GM23338 (cell line): ENCODE results near the gene BCAS1. TPM values are rescaled to one million over a fixed set of nuclear protein-coding genes. Genes with fewer than 3 reads are reported as not detected.

Experiments
- ATAC-seq: fragments of 200-7000 bp; cut with Tn5 transposase; 3 replicates; pipeline ENCODE4 v1.9.1; 2020
- DNase-seq: peaks from one replicate; pipeline ENCODE4 v3.0.0-alpha.2; 2015; ENCODE audit warnings: low spot score
- H2AFZ ChIP-seq: fragments of 200-600 bp; sonication (generic); 2 replicates; pipeline ENCODE4 v1.8.0; 2016; ENCODE audit warnings: antibody characterized with exemption, mild to moderate bottlenecking, moderate library complexity
- H3F3A ChIP-seq: fragments of 200-600 bp; sonication (generic); replicated peaks from 2 replicates; pipeline ENCODE4 v1.8.0; 2017; ENCODE audit warnings: antibody characterized with exemption, mixed run types, low read depth
- H3K27ac ChIP-seq: fragments of 200-600 bp; sonication (generic); 2 replicates; pipeline ENCODE4 v1.6.1; 2016; ENCODE audit warnings: low read depth
- H3K27me3 ChIP-seq: fragments of 200-600 bp; sonication (generic); 2 replicates; pipeline ENCODE4 v1.8.0; 2016; ENCODE audit warnings: mild to moderate bottlenecking, mixed run types, moderate library complexity; ENCODE audit not compliant: insufficient read depth
- H3K36me3 ChIP-seq: fragments of 200-600 bp; sonication (generic); 2 replicates; pipeline ENCODE4 v1.8.0; 2016; ENCODE audit warnings: mild to moderate bottlenecking; ENCODE audit not compliant: insufficient read depth
- H3K4me1 ChIP-seq: fragments of 200-600 bp; sonication (generic); 2 replicates; pipeline ENCODE4 v1.8.0; 2016; ENCODE audit warnings: mild to moderate bottlenecking, moderate library complexity; ENCODE audit not compliant: insufficient read depth
- H3K4me2 ChIP-seq: fragments of 200-600 bp; sonication (generic); 2 replicates; pipeline ENCODE4 v1.7.1; 2017; ENCODE audit warnings: mixed run types
- H3K4me3 ChIP-seq: fragments of 200-600 bp; sonication (generic); 2 replicates; pipeline ENCODE4 v1.6.1; 2016; ENCODE audit warnings: mixed run types
- H3K79me2 ChIP-seq: fragments of 200-600 bp; sonication (generic); replicated peaks from 2 replicates; pipeline ENCODE4 v1.8.0; 2017; ENCODE audit warnings: mild to moderate bottlenecking; ENCODE audit not compliant: insufficient read depth
- H3K9me2 ChIP-seq: fragments of 200-600 bp; sonication (generic); 2 replicates; pipeline ENCODE4 v1.8.0; 2017; ENCODE audit not compliant: insufficient read depth
- H4K20me1 ChIP-seq: fragments of 200-600 bp; sonication (generic); replicated peaks from 2 replicates; pipeline ENCODE4 v1.8.0; 2017; ENCODE audit warnings: mild to moderate bottlenecking; ENCODE audit not compliant: insufficient read depth
- H3K27ac Mint-ChIP-seq: 2 replicates; pipeline ENCODE4 v1.8.0; 2020; ENCODE audit warnings: inconsistent platforms, mild to moderate bottlenecking, moderate library complexity, mixed read lengths
- H3K27me3 Mint-ChIP-seq: 3 replicates; pipeline ENCODE4 v1.8.0; 2022; ENCODE audit warnings: low read depth, mild to moderate bottlenecking, moderate library complexity, mixed read lengths, inconsistent platforms; ENCODE audit not compliant: insufficient read depth, poor library complexity
- H3K36me3 Mint-ChIP-seq: 3 replicates; pipeline ENCODE4 v1.8.0; 2021; ENCODE audit warnings: low read depth, mild to moderate bottlenecking, inconsistent platforms, moderate library complexity, mixed read lengths
- H3K4me1 Mint-ChIP-seq: 3 replicates; pipeline ENCODE4 v1.8.0; 2020; ENCODE audit warnings: mild to moderate bottlenecking, inconsistent platforms, mixed read lengths
- H3K4me3 Mint-ChIP-seq: 3 replicates; pipeline ENCODE4 v1.8.0; 2021; ENCODE audit warnings: moderate library complexity, mild to moderate bottlenecking, inconsistent platforms, mixed read lengths
- H3K9me3 Mint-ChIP-seq: 3 replicates; pipeline ENCODE4 v1.8.0; 2020; ENCODE audit warnings: moderate library complexity, mild to moderate bottlenecking, inconsistent platforms, mixed read lengths
- CREB1 ChIP-seq: fragments of 250-450 bp; sonication (Bioruptor Pico); IDR thresholded peaks from 2 replicates; pipeline ENCODE4 v1.5.0; 2020; ENCODE audit warnings: low read depth, mild to moderate bottlenecking, moderate library complexity
- EZH2 ChIP-seq: fragments of 200-600 bp; sonication (generic); IDR thresholded peaks from one replicate; pipeline ENCODE4 v1.8.0; 2017; ENCODE audit warnings: antibody characterized with exemption, mild to moderate bottlenecking, low read depth; ENCODE audit not compliant: unreplicated experiment
- EZH2phosphoT487 ChIP-seq: fragments of 200-600 bp; sonication (generic); IDR thresholded peaks from one replicate; pipeline ENCODE4 v1.8.1; 2018; ENCODE audit warnings: antibody characterized with exemption; ENCODE audit not compliant: unreplicated experiment
- JUNB ChIP-seq: IDR thresholded peaks from one replicate; pipeline ENCODE4 v1.6.1; 2016; ENCODE audit warnings: antibody characterized with exemption; ENCODE audit not compliant: unreplicated experiment
- NANOG ChIP-seq: IDR thresholded peaks from 2 replicates; pipeline ENCODE4 v1.6.1; 2016; ENCODE audit warnings: antibody characterized with exemption, borderline replicate concordance
- POLR2AphosphoS5 ChIP-seq: IDR thresholded peaks from 2 replicates; pipeline ENCODE4 v1.6.1; 2016; ENCODE audit warnings: antibody characterized with exemption, low read depth
- STAT1 ChIP-seq: IDR thresholded peaks from one replicate; pipeline ENCODE4 v1.6.1; 2016; ENCODE audit warnings: antibody characterized with exemption; ENCODE audit not compliant: unreplicated experiment
- ZNF331 ChIP-seq: fragments of 250-450 bp; sonication (Bioruptor Pico); IDR thresholded peaks from 2 replicates; pipeline ENCODE4 v1.5.0; 2020; ENCODE audit warnings: low read depth, mild to moderate bottlenecking, moderate library complexity
- polyA plus RNA-seq: library from polyadenylated mRNA; unstranded; fragments of >200 nt; fragmentation: Nextera tagmentation; extraction: Ambion mirVana; gene quantifications from 2 replicates; pipeline ENCODE4 v1.2.1, GENCODE V29; 2016
- total RNA-seq: library from RNA; depleted of rRNA; stranded (reverse); fragments of >200 nt; shearing (Covaris generic); gene quantifications from 2 replicates; pipeline ENCODE4 v1.2.3, GENCODE V29; 2014
- TF ChIP-seq, protein P1 (sequence below), 2 experiments: fragments of 200-600 bp in 1 of 2; sonication (generic) in 1 of 2; conservative IDR thresholded peaks; 2 replicates each; pipeline versions ENCODE4 v1.5.1 to v1.6.1; 2016 to 2017; ENCODE audit warnings: antibody characterized with exemption in 2 of 2, low read depth in 2 of 2, mild to moderate bottlenecking in 2 of 2, moderate library complexity in 1 of 2
- TF ChIP-seq, protein P2 (sequence below): fragments of 250-450 bp; sonication (Bioruptor Pico); IDR thresholded peaks from 2 replicates; pipeline ENCODE4 v1.5.0; 2020; ENCODE audit warnings: mild to moderate bottlenecking, moderate library complexity
- TF ChIP-seq, protein P3 (sequence below): IDR thresholded peaks from 2 replicates; pipeline ENCODE4 v1.6.1; 2016; ENCODE audit warnings: antibody characterized with exemption
- TF ChIP-seq, protein P4 (sequence below): IDR thresholded peaks from one replicate; pipeline ENCODE4 v1.6.1; 2018; ENCODE audit warnings: antibody characterized with exemption; ENCODE audit not compliant: unreplicated experiment

BCAS1 gene
- total and polyA plus RNA-seq, 2 experiments from 2014 or later = 0.17 to 0.19 TPM

DNA sequence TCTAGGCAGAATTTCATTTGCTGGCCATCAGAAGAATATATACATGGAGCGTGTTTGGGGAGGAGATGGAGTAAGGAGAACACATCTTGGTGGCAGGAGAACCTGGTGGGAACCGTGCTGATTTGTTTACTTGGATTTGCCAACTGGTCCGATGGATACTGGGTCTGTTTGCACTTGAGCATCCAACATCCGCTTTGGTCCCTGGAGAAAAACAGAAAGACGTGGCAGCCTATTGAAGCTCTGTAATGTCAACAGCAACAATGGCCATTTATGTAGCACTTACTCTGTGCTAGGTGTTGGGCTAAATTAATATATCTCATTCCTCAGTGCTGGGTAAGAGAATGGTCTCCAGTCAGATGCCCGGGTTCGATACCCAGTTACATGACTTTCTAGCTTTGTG is 125.6 kb downstream of the BCAS1 start:
- no peaks in the 10 kb centered on the region for H3K27me3 ChIP-seq
- Mint-ChIP-seq H3K36me3 (no peaks in the 10 kb centered on the region), H3K27me3 (peaks cover 5% of the 10 kb centered on the region), H3K9me3 (no peaks in the 10 kb centered on the region), H3K4me1 (peaks cover 38% of the 10 kb centered on the region), H3K27ac (no peak overlapping the region), H3K4me3 (no peak overlapping the region)
- H3K36me3 ChIP-seq = no peaks in the 10 kb centered on the region
- no peak for DNase-seq
- no peak overlapping the region for H3K4me2 ChIP-seq
- H3K4me1 ChIP-seq = peaks cover 30% of the 10 kb centered on the region
- H4K20me1 ChIP-seq = no peaks in the 10 kb centered on the region
- TF ChIP-seq, protein P1, sequence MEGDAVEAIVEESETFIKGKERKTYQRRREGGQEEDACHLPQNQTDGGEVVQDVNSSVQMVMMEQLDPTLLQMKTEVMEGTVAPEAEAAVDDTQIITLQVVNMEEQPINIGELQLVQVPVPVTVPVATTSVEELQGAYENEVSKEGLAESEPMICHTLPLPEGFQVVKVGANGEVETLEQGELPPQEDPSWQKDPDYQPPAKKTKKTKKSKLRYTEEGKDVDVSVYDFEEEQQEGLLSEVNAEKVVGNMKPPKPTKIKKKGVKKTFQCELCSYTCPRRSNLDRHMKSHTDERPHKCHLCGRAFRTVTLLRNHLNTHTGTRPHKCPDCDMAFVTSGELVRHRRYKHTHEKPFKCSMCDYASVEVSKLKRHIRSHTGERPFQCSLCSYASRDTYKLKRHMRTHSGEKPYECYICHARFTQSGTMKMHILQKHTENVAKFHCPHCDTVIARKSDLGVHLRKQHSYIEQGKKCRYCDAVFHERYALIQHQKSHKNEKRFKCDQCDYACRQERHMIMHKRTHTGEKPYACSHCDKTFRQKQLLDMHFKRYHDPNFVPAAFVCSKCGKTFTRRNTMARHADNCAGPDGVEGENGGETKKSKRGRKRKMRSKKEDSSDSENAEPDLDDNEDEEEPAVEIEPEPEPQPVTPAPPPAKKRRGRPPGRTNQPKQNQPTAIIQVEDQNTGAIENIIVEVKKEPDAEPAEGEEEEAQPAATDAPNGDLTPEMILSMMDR (conservative IDR thresholded peaks at IDR 0.05; ENCODE audit: low read depth in 2 of 2) = no peak
- no peak for TF ChIP-seq STAT1
- no peak for TF ChIP-seq ZNF331 (CRISPR knock-in tag)
- TF ChIP-seq JUNB = no peak
- TF ChIP-seq EZH2phosphoT487 = no peak
- no peak for TF ChIP-seq EZH2
- TF ChIP-seq, protein P2, sequence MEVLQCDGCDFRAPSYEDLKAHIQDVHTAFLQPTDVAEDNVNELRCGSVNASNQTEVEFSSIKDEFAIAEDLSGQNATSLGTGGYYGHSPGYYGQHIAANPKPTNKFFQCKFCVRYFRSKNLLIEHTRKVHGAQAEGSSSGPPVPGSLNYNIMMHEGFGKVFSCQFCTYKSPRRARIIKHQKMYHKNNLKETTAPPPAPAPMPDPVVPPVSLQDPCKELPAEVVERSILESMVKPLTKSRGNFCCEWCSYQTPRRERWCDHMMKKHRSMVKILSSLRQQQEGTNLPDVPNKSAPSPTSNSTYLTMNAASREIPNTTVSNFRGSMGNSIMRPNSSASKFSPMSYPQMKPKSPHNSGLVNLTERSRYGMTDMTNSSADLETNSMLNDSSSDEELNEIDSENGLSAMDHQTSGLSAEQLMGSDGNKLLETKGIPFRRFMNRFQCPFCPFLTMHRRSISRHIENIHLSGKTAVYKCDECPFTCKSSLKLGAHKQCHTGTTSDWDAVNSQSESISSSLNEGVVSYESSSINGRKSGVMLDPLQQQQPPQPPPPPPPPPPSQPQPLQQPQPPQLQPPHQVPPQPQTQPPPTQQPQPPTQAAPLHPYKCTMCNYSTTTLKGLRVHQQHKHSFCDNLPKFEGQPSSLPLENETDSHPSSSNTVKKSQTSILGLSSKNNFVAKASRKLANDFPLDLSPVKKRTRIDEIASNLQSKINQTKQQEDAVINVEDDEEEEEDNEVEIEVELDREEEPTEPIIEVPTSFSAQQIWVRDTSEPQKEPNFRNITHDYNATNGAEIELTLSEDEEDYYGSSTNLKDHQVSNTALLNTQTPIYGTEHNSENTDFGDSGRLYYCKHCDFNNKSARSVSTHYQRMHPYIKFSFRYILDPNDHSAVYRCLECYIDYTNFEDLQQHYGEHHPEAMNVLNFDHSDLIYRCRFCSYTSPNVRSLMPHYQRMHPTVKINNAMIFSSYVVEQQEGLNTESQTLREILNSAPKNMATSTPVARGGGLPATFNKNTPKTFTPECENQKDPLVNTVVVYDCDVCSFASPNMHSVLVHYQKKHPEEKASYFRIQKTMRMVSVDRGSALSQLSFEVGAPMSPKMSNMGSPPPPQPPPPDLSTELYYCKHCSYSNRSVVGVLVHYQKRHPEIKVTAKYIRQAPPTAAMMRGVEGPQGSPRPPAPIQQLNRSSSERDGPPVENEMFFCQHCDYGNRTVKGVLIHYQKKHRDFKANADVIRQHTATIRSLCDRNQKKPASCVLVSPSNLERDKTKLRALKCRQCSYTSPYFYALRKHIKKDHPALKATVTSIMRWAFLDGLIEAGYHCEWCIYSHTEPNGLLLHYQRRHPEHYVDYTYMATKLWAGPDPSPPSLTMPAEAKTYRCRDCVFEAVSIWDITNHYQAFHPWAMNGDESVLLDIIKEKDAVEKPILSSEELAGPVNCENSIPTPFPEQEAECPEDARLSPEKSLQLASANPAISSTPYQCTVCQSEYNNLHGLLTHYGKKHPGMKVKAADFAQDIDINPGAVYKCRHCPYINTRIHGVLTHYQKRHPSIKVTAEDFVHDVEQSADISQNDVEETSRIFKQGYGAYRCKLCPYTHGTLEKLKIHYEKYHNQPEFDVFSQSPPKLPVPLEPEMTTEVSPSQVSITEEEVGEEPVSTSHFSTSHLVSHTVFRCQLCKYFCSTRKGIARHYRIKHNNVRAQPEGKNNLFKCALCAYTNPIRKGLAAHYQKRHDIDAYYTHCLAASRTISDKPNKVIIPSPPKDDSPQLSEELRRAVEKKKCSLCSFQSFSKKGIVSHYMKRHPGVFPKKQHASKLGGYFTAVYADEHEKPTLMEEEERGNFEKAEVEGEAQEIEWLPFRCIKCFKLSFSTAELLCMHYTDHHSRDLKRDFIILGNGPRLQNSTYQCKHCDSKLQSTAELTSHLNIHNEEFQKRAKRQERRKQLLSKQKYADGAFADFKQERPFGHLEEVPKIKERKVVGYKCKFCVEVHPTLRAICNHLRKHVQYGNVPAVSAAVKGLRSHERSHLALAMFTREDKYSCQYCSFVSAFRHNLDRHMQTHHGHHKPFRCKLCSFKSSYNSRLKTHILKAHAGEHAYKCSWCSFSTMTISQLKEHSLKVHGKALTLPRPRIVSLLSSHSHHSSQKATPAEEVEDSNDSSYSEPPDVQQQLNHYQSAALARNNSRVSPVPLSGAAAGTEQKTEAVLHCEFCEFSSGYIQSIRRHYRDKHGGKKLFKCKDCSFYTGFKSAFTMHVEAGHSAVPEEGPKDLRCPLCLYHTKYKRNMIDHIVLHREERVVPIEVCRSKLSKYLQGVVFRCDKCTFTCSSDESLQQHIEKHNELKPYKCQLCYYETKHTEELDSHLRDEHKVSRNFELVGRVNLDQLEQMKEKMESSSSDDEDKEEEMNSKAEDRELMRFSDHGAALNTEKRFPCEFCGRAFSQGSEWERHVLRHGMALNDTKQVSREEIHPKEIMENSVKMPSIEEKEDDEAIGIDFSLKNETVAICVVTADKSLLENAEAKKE (CRISPR knock-in tag) = no peak
- no peak for TF ChIP-seq CREB1
- TF ChIP-seq POLR2AphosphoS5 = no peak
- no peak for TF ChIP-seq NANOG
- TF ChIP-seq, protein P3, sequence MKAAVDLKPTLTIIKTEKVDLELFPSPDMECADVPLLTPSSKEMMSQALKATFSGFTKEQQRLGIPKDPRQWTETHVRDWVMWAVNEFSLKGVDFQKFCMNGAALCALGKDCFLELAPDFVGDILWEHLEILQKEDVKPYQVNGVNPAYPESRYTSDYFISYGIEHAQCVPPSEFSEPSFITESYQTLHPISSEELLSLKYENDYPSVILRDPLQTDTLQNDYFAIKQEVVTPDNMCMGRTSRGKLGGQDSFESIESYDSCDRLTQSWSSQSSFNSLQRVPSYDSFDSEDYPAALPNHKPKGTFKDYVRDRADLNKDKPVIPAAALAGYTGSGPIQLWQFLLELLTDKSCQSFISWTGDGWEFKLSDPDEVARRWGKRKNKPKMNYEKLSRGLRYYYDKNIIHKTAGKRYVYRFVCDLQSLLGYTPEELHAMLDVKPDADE = no peak
- TF ChIP-seq, protein P4, sequence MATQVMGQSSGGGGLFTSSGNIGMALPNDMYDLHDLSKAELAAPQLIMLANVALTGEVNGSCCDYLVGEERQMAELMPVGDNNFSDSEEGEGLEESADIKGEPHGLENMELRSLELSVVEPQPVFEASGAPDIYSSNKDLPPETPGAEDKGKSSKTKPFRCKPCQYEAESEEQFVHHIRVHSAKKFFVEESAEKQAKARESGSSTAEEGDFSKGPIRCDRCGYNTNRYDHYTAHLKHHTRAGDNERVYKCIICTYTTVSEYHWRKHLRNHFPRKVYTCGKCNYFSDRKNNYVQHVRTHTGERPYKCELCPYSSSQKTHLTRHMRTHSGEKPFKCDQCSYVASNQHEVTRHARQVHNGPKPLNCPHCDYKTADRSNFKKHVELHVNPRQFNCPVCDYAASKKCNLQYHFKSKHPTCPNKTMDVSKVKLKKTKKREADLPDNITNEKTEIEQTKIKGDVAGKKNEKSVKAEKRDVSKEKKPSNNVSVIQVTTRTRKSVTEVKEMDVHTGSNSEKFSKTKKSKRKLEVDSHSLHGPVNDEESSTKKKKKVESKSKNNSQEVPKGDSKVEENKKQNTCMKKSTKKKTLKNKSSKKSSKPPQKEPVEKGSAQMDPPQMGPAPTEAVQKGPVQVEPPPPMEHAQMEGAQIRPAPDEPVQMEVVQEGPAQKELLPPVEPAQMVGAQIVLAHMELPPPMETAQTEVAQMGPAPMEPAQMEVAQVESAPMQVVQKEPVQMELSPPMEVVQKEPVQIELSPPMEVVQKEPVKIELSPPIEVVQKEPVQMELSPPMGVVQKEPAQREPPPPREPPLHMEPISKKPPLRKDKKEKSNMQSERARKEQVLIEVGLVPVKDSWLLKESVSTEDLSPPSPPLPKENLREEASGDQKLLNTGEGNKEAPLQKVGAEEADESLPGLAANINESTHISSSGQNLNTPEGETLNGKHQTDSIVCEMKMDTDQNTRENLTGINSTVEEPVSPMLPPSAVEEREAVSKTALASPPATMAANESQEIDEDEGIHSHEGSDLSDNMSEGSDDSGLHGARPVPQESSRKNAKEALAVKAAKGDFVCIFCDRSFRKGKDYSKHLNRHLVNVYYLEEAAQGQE = no peak
- no peak overlapping the region for H2AFZ ChIP-seq
- no peak overlapping the region for H3K4me3 ChIP-seq
- H3K79me2 ChIP-seq = no peaks in the 10 kb centered on the region
- H3F3A ChIP-seq = no peaks in the 10 kb centered on the region
- H3K9me2 ChIP-seq = no peaks in the 10 kb centered on the region
- no peak overlapping the region for H3K27ac ChIP-seq
- ATAC-seq = no peak
